CD4-positive, alpha-beta T cell treated with Interleukin-4 for 1 hour (primary cell): ENCODE results near the gene OPN1SW.

Experiments used
- DNase-seq, 2 donors: peaks; one replicate each; pipeline ENCODE4 v3.0.0-alpha.2; 2020 to 2022

OPN1SW gene

GRCh38 chr7:128757203-128757602 lies 18.4 kb downstream of the OPN1SW start:
- no peak for DNase-seq

- DNase-seq = no peak
Measured at GRCh38 chr7:128755819-128756476, 19.6 kb downstream of the OPN1SW start.

- DNase-seq = no peak
Measured at GRCh38 chr7:128755075-128755818, 20.3 kb downstream of the OPN1SW start.

- no peak for DNase-seq
Measured at GRCh38 chr7:128752251-128752650, 23.3 kb downstream of the OPN1SW start.

- no peak for DNase-seq
Measured at GRCh38 chr7:128747327-128748079, 28.1 kb downstream of the OPN1SW start.

GRCh38 chr7:128745706-128746105 lies 29.9 kb downstream of the OPN1SW start:
- DNase-seq = no peak

- DNase-seq = no peak
Measured at GRCh38 chr7:128744366-128744905, 31.2 kb downstream of the OPN1SW start.

- DNase-seq = no peak
Measured at GRCh38 chr7:128743112-128743772, 32.4 kb downstream of the OPN1SW start.

GRCh38 chr7:128742206-128742605 lies 33.4 kb downstream of the OPN1SW start:
- DNase-seq = no peak

- no peak for DNase-seq
Measured at GRCh38 chr7:128741491-128741890, 34.1 kb downstream of the OPN1SW start.

GRCh38 chr7:128740996-128741395 lies 34.6 kb downstream of the OPN1SW start:
- no peak for DNase-seq

GRCh38 chr7:128739990-128740682 lies 35.5 kb downstream of the OPN1SW start:
- no peak for DNase-seq

GRCh38 chr7:128739048-128739962 lies 36.3 kb downstream of the OPN1SW start, which contains the start of gene CALU:
TSS of gene CALU (plus strand) at chr7:128739359. CDS start at chr7:128748584, 9,225 bp downstream.
- DNase-seq = peak; percentile 92 to 93

GRCh38 chr7:128738570-128739047 lies 37.0 kb downstream of the OPN1SW start:
- no peak for DNase-seq

- no peak for DNase-seq
Measured at GRCh38 chr7:128737867-128738385, 37.7 kb downstream of the OPN1SW start.

- DNase-seq = no peak
Measured at GRCh38 chr7:128737441-128737840, 38.2 kb downstream of the OPN1SW start.

- peak in 1 of 2 donors; percentile 65 for DNase-seq
Measured at GRCh38 chr7:128735436-128735835, 40.2 kb downstream of the OPN1SW start.

GRCh38 chr7:128734890-128735289 lies 40.7 kb downstream of the OPN1SW start:
- DNase-seq = peak in 1 of 2 donors; percentile 17

GRCh38 chr7:128733278-128733645 lies 42.3 kb downstream of the OPN1SW start:
- no peak for DNase-seq

- DNase-seq = no peak
Measured at GRCh38 chr7:128732521-128733277, 42.9 kb downstream of the OPN1SW start.
